NB4 (cell line): ENCODE results near the gene MSI2.

Source experiments
- MYC ChIP-seq: IDR thresholded peaks from 2 replicates; pipeline ENCODE4 v1.6.1; 2011; ENCODE audit warnings: low read depth, low read length
- POLR2A ChIP-seq: IDR thresholded peaks from 2 replicates; pipeline ENCODE4 v1.6.1; 2011; ENCODE audit warnings: mild to moderate bottlenecking; ENCODE audit not compliant: insufficient read length; ENCODE audit errors: extremely low read depth
- TF ChIP-seq, protein P1 (sequence below): IDR thresholded peaks from 2 replicates; pipeline ENCODE4 v1.6.1; 2011; ENCODE audit warnings: low read depth, low read length
- TF ChIP-seq, protein P2 (sequence below): IDR thresholded peaks from one replicate; pipeline ENCODE4 v1.5.1; 2012; ENCODE audit warnings: low read depth, low read length

DNA sequence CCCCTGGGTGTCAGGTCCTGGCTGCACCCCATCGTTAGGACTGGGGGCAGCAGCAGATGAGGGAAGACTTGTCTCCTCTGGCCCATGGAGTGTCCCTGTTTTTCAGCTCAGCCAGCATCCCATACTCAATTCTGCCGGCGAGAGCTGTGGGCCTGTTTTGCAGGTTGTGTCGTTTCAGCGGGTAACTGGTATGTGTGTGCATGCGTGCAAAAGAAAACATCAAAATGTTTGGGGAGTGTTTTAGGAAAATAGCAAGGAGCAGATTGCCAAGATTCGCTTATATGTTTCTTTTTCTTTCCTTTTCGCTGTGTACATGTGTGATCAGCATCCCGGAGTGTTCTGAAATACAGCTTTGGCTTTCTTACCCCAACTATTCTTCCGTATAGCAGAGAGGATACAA, 34.7 kb downstream of the MSI2 start:
- TF ChIP-seq, protein P1, sequence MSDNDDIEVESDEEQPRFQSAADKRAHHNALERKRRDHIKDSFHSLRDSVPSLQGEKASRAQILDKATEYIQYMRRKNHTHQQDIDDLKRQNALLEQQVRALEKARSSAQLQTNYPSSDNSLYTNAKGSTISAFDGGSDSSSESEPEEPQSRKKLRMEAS, result no peak
- TF ChIP-seq, protein P2, sequence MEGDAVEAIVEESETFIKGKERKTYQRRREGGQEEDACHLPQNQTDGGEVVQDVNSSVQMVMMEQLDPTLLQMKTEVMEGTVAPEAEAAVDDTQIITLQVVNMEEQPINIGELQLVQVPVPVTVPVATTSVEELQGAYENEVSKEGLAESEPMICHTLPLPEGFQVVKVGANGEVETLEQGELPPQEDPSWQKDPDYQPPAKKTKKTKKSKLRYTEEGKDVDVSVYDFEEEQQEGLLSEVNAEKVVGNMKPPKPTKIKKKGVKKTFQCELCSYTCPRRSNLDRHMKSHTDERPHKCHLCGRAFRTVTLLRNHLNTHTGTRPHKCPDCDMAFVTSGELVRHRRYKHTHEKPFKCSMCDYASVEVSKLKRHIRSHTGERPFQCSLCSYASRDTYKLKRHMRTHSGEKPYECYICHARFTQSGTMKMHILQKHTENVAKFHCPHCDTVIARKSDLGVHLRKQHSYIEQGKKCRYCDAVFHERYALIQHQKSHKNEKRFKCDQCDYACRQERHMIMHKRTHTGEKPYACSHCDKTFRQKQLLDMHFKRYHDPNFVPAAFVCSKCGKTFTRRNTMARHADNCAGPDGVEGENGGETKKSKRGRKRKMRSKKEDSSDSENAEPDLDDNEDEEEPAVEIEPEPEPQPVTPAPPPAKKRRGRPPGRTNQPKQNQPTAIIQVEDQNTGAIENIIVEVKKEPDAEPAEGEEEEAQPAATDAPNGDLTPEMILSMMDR, result no peak
- TF ChIP-seq POLR2A, result no peak
- no peak for TF ChIP-seq MYC
